Glutamatergic neuron (in vitro differentiated cells): ENCODE data around the gene TMEM176B. TPM values are rescaled to one million over a fixed set of nuclear protein-coding genes. Genes with fewer than 3 reads are reported as not detected.

ENCODE experiments used
- DNase-seq: peaks from one replicate; pipeline ENCODE4 v3.0.0; 2022
- H3K27ac Mint-ChIP-seq: one replicate; pipeline ENCODE4 v1.8.0; 2020; ENCODE audit warnings: mild to moderate bottlenecking, mixed read lengths, inconsistent platforms; ENCODE audit not compliant: unreplicated experiment
- H3K27me3 Mint-ChIP-seq: one replicate; pipeline ENCODE4 v1.8.0; 2020; ENCODE audit warnings: mild to moderate bottlenecking, moderate library complexity, mixed read lengths, inconsistent platforms; ENCODE audit not compliant: unreplicated experiment
- H3K36me3 Mint-ChIP-seq: one replicate; pipeline ENCODE4 v1.8.0; 2020; ENCODE audit warnings: mild to moderate bottlenecking, mixed read lengths, inconsistent platforms; ENCODE audit not compliant: unreplicated experiment
- H3K4me1 Mint-ChIP-seq: one replicate; pipeline ENCODE4 v1.8.0; 2020; ENCODE audit warnings: mild to moderate bottlenecking, low read depth, mixed read lengths, inconsistent platforms; ENCODE audit not compliant: unreplicated experiment
- H3K4me3 Mint-ChIP-seq: one replicate; pipeline ENCODE4 v1.8.0; 2020; ENCODE audit warnings: mild to moderate bottlenecking, mixed read lengths, inconsistent platforms; ENCODE audit not compliant: unreplicated experiment
- H3K9me3 Mint-ChIP-seq: one replicate; pipeline ENCODE4 v1.8.0; 2020; ENCODE audit warnings: mild to moderate bottlenecking, moderate library complexity, mixed read lengths, inconsistent platforms; ENCODE audit not compliant: unreplicated experiment
- CTCF ChIP-seq: fragments of 200-600 bp; sonication (generic); IDR thresholded peaks from one replicate; pipeline ENCODE4 v1.5.0; 2021; ENCODE audit not compliant: partially characterized antibody, unreplicated experiment
- total RNA-seq: library from RNA; stranded (reverse); fragmentation: NEBNext Ultra II Directional; extraction: Animal tissue kit (Norgen Biotek cat#: 25700); gene quantifications from one replicate; pipeline ENCODE4 v1.2.1, GENCODE V29; 2021; ENCODE audit not compliant: unreplicated experiment

Gene TMEM176B
- total RNA-seq, 1 donor from 2014 or later = 0.44 TPM

GRCh38 chr7:150745876-150746275 lies 54.3 kb downstream of the TMEM176B start:
- Mint-ChIP-seq H3K27ac (no peak overlapping the region), H3K4me3 (no peak overlapping the region), H3K36me3 (no peaks in the 10 kb centered on the region), H3K4me1 (no peaks in the 10 kb centered on the region), H3K27me3 (peaks cover 38% of the 10 kb centered on the region), H3K9me3 (peaks cover 3% of the 10 kb centered on the region)
- DNase-seq = no peak
- TF ChIP-seq CTCF = no peak

GRCh38 chr7:150745086-150745485 lies 55.1 kb downstream of the TMEM176B start:
- Mint-ChIP-seq H3K4me3 (no peak overlapping the region), H3K9me3 (peaks cover 3% of the 10 kb centered on the region), H3K4me1 (no peaks in the 10 kb centered on the region), H3K27ac (no peak overlapping the region), H3K36me3 (no peaks in the 10 kb centered on the region), H3K27me3 (peaks cover 38% of the 10 kb centered on the region)
- no peak for DNase-seq
- no peak for TF ChIP-seq CTCF

DNA sequence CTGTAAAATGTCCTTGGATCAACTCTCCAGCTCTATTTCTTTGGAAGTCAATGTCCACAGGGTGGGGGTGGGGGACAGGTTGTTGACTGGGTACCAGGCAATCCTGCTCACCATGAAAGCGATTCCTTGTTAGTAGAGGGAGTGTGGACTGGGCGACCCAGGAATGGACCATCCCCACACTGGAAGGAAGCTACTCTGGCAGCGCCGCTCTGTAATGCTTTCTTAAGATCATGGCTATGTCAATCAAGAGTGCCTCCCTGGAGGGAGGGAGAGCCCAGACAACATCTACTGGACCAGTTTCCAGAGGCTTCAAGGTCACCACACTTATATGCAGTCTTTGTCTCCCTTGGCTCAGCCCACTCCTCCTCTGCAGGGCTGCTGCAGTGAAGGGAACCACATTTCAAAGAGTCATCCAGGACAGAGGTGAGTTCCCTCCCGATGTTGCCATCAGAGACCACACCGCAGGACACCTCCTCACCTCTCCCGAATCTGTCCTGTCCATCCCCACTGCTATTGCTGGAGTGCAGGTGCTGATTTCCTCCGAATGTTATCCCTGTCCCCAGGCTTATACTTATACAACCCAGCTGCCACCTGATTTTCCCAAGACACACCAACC lies 56.0 kb downstream of the TMEM176B start:
- peaks cover 35% of the 10 kb centered on the region for H3K27me3 Mint-ChIP-seq
- no peak for TF ChIP-seq CTCF
- peaks cover 3% of the 10 kb centered on the region for H3K9me3 Mint-ChIP-seq
- H3K4me3 Mint-ChIP-seq = no peak overlapping the region
- H3K4me1 Mint-ChIP-seq = no peaks in the 10 kb centered on the region
- no peak for DNase-seq
- no peaks in the 10 kb centered on the region for H3K36me3 Mint-ChIP-seq
- no peak overlapping the region for H3K27ac Mint-ChIP-seq

DNA sequence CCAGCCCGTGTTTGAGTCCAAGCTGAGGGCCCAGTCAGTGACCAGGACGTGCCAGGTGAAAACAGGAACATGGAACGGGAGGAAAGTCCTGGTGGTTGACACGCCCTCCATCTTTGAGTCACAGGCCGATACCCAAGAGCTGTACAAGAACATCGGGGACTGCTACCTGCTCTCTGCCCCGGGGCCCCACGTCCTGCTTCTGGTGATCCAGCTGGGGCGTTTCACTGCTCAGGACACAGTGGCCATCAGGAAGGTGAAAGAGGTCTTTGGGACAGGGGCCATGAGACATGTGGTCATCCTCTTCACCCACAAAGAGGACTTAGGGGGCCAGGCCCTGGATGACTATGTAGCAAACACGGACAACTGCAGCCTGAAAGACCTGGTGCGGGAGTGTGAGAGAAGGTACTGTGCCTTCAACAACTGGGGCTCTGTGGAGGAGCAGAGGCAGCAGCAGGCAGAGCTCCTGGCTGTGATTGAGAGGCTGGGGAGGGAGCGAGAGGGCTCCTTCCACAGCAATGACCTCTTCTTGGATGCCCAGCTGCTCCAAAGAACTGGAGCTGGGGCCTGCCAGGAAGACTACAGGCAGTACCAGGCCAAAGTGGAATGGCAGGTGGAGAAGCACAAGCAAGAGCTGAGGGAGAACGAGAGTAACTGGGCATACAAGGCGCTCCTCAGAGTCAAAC lies 57.7 kb downstream of the TMEM176B start:
- Mint-ChIP-seq H3K4me1 (no peaks in the 10 kb centered on the region), H3K27me3 (peaks cover 34% of the 10 kb centered on the region), H3K36me3 (no peaks in the 10 kb centered on the region), H3K4me3 (no peak overlapping the region), H3K27ac (no peak overlapping the region), H3K9me3 (peaks cover 4% of the 10 kb centered on the region)
- DNase-seq = no peak
- TF ChIP-seq CTCF = no peak

Other genes with a start within 250 kb of the TMEM176B start
- gene GIMAP4, start 233.0 kb downstream of the TMEM176B start, total RNA-seq = not detected
- gene GIMAP6, start 168.0 kb downstream of the TMEM176B start, total RNA-seq = not detected
- gene GIMAP2, start 114.7 kb downstream of the TMEM176B start, total RNA-seq = not detected
- not detected for gene GIMAP1, start 83.8 kb downstream of the TMEM176B start, total RNA-seq
- gene GIMAP5, start 62.9 kb downstream of the TMEM176B start, total RNA-seq = not detected
- 1.3 TPM for gene TMEM176A, start 405 bp upstream of the TMEM176B start, total RNA-seq
- gene AOC1, start 52.2 kb upstream of the TMEM176B start, total RNA-seq = not detected
- 73.7 TPM for gene KCNH2, start 178.0 kb upstream of the TMEM176B start, total RNA-seq
- 0.86 TPM for gene NOS3, start 190.7 kb upstream of the TMEM176B start, total RNA-seq
- 9.4 TPM for gene ATG9B, start 224.1 kb upstream of the TMEM176B start, total RNA-seq
- 57.1 TPM for gene ABCB8, start 228.1 kb upstream of the TMEM176B start, total RNA-seq
- 10.8 TPM for gene ASIC3, start 248.2 kb upstream of the TMEM176B start, total RNA-seq